IPS DF 19.7 (cell line): Measurements from ENCODE around the gene MRGPRE.
"Not testable (repeated sequence)": the region's sequence is repeated elsewhere in the genome, so short reads cannot be mapped to it uniquely, and the experiment has no call there.

Experiments
- DNase-seq: peaks from one replicate; pipeline ENCODE4 v3.0.0-alpha.2; 2013; ENCODE audit warnings: low read depth, low spot score

MRGPRE gene, protein sequence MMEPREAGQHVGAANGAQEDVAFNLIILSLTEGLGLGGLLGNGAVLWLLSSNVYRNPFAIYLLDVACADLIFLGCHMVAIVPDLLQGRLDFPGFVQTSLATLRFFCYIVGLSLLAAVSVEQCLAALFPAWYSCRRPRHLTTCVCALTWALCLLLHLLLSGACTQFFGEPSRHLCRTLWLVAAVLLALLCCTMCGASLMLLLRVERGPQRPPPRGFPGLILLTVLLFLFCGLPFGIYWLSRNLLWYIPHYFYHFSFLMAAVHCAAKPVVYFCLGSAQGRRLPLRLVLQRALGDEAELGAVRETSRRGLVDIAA

GRCh38 chr11:3231851-3232744 lies at the start of gene MRGPRE:
MRGPRE (minus strand) TSS chr11:3232417; CDS start chr11:3228799, 3,618 bp downstream.
- DNase-seq: no peak

DNA sequence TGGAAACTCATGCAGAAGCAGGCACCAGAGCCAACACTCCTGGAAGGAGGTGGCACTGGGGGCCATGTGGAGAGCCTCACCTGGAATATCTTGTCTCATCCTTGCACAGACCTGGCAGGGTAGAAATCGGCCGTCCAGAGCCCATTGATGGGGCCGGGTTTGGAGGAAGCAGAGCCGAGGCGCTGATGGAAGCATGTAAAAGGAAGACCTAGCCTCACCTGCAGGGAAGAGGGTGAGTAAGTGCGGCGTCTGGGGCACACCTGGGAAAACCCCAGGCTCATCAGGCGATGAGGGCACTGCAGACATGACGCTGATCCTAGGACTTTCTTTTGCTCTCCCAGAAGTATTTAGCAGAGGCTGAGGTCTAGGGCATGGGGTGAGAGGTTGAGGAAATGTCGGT lies 48.9 kb upstream of the MRGPRE start:
- DNase-seq: not testable (repeated sequence)

- DNase-seq: not testable (repeated sequence)
These were observed 48.4 kb upstream of the MRGPRE start for GRCh38 chr11:3280662-3281061.

DNA sequence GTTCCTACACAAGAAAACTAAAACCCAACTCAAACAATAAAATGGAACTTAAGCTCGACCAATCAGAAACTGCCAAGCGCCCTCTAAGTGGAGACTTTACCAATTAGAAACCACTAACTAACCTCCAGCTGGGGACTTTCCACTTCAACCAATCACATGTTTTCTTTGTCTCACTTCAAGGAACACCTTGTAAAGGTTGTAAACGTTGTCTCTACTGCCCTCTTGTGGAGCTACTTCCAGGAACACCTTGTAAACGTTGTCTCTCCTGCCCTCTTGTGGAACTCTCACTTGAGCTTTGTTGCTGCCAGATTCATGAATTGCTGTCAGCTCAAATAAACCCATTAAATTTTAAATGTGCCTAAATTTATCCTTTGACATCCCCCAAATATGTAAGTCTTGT lies 46.7 kb upstream of the MRGPRE start:
- not testable (repeated sequence) for DNase-seq

- DNase-seq: not testable (repeated sequence)
These were observed 41.4 kb upstream of the MRGPRE start for GRCh38 chr11:3273629-3274028.

DNA sequence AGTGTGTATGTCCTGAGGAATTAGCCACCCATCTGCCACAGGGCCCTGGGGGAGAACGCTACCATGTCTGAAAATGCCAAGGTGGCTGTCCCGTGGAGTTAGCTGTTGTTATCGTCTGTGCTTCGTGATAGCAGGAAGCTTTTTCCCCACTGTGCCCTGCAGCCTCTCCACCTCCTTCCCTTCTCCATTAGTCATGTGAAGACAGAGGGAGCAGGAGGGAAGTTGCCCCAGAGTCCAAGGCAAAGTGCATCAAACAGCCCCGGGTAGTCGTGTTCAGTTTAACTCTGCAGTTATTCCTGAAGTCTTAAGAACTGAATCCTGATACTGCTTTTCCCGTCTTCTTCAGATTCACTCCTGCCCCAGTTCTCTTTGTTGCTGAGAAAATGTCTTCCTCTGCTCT lies 30.3 kb upstream of the MRGPRE start:
- not testable (repeated sequence) for DNase-seq

DNA sequence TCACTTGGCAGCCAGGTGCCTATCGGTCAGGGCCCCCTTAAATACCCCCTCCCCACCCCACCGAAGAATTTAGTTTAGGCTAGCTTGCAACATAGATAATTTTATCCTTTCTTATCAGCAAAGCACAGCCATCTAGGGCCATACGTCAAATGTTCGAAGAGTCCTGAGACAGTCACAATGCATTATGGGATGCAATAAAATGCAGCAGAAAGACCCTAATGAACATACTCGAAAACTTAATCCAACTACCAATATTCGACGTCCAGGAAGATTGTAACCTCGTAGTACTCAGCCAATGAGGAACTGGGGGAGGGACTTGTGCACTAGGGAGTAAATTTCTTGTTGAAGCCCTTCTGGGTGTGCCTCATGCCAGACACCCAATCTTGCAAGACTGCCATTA lies 29.6 kb upstream of the MRGPRE start:
- DNase-seq: not testable (repeated sequence)

DNA sequence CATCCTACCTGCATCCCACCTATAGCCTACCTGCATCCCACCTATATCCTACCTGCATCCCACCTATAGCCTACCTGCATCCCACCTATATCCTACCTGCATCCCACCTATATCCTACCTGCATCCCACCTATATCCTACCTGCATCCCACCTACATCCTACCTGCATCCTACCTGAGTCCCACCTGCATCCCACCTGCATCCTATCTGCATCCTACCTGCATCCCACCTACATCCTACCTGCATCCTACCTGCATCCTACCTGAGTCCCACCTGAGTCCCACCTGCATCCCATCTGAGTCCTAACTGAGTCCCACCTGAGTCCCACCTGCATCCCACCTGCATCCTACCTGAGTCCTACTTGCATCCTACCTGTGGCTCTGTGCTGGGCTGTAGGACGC lies 25.3 kb upstream of the MRGPRE start:
- not testable (repeated sequence) for DNase-seq

GRCh38 chr11:3255241-3255640 lies 23.0 kb upstream of the MRGPRE start:
- not testable (repeated sequence) for DNase-seq

GRCh38 chr11:3254773-3255172 lies 22.6 kb upstream of the MRGPRE start:
- DNase-seq: not testable (repeated sequence)

GRCh38 chr11:3245071-3245470 lies 12.9 kb upstream of the MRGPRE start:
- no peak for DNase-seq

- no peak for DNase-seq
These were observed 11.7 kb upstream of the MRGPRE start for GRCh38 chr11:3243880-3244279.

DNA sequence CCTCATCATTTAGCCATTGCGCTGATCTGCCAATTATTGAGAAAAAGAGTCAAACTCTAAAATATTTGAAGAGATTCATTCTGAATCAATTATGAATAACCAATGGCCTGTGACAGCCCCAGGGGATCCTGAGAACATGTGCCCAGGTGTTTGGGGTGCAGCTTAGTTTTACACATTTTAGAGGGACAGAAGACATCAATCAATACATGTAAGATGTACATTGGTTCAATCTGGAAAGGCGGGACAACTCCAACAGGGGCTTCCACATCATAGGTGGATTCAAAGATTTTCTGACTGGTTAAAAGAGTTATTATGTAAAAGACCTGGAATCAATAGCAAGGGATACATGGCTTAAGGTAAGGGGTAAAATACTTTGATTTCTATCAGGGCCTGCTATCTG lies 4.9 kb upstream of the MRGPRE start:
- DNase-seq: no peak

DNA sequence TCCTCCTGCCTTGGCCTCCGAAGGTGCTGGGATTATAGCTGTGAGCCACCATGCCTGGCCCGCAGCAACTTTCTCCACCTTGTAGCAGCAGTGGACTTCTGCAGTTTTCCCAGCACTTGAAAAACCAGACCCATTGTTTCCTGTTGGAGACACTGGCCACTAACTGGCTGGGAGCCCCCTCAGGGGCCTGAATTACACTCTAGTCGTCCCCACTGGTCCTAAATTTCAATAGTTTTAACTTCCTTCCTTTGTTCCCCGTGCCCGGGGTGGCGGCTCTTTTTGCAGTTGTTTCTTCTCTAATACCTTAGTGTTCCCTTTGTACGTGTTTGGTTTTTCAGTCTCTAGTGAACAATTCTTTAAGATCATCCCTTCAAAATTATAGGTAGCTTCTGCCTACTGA lies 2.6 kb upstream of the MRGPRE start:
- no peak for DNase-seq

DNA sequence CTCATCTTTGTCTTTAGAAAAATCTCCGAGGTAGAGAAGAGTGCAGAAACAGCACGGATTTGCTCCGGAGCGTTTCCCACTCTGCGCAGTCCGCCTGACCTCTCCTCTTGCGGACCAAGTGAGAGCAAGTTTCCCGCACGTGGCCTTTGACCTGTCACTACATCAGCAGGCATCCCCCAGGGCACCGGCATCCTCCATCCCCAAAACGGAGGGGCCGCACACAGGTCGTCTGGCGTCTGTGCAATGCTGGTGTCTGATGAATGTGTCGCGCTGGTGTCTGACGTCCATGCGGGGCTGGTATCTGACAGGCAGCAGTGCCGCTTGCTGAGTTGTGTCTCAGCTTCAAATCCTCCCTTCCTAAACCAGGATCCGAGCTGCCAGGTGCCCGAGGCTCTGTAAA lies 739 bp upstream of the MRGPRE start:
- DNase-seq: no peak

GRCh38 chr11:3231550-3231850 lies 717 bp downstream of the MRGPRE start:
- no peak for DNase-seq

GRCh38 chr11:3230636-3231549 lies 1.3 kb downstream of the MRGPRE start:
- no peak for DNase-seq

DNA sequence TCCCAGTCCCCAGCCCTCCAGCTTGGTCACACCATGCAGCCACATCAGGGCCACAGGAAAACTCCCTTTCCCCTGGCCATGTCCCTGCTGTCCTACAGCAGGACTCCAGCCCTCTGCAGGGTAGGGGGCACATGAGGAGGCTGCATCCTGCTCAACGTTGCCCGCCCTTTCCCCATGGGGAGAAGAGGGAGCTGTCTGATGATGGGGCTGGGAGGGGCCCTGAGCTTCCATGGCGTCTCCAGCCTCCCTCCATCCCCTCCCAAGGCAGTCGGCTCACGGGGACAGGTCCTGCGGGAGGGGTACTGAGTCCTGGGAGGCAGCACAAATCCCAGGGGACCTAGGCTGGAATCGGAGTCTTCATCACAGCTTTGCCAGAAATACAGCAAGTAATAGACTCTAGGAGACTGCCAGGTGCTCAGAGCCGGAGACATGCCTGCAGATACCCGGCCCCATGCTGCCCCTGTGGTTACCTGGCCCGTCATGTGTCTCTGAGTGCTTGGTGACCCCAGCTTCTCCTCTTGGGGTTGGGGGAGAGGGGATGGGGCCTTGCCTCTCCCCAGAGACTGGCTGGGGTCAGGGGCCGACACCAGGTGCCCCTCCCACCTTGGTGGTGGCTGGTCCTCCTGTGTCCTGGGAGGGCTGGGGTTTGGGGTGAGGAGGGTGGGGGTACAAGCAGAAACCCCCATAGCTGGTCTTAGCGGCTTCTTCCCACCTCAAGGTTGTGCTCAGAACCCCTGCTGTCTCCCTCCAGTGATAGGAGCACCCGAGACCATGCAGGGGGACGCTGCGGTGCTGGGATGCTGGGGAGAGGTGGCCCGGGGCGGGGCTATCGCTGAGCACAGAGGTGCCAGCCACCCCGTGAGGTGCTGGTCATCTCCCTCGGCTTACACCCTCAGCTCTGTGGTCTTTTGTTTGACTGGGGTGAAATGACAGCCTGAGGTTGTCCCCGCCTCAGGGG lies 2.3 kb downstream of the MRGPRE start:
- DNase-seq: no peak

GRCh38 chr11:3228445-3228829 lies 3.8 kb downstream of the MRGPRE start:
- DNase-seq: no peak

GRCh38 chr11:3227568-3228444 lies 4.4 kb downstream of the MRGPRE start:
- no peak for DNase-seq
